ENCODE measurements around the gene NUP54.

Gene NUP54

DNA sequence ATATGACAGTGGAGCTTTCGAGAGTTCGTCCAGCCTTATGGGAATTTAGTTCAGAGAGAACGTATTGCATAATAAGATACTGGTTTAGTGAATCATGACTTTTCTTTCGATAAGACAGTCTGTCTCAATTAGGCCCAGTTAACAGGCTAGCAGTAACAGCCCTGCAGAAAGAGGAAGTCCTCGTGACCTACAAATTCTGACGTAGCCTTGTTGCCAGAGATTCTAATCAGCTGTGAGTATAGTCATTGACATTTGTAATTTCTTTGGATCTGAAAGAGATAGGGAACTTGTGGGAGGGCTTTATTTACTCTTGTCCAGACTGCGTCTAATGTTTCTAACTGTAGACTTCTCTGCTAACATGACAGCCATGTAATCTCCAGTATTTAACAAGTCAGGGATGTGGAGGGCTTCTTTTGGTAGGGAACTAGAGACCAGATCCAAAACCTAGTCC, 57.9 kb downstream of the NUP54 start:
- Histone ChIP-seq H3K27me3 (ENCODE audit: control insufficient read depth, insufficient read depth, low read length) (no peaks in the 10 kb centered on the region), H3K27ac (ENCODE audit: low read length) (no peak overlapping the region), H3K36me3 (ENCODE audit: control insufficient read depth, low read depth, low read length) (no peaks in the 10 kb centered on the region), H3K4me1 (ENCODE audit: control insufficient read depth, low read depth, low read length) (peaks cover 2% of the 10 kb centered on the region), H3K9me3 (ENCODE audit: control insufficient read depth, low read depth, low read length) (no peaks in the 10 kb centered on the region), H3K4me3 (ENCODE audit: low read length) (no peak overlapping the region), H3K9ac (ENCODE audit: low read length) (no peak overlapping the region)

GRCh38 chr4:76088719-76089118, 59.5 kb downstream of the NUP54 start:
- peaks cover 2% of the 10 kb centered on the region for H3K4me1 ChIP-seq (ENCODE audit: control insufficient read depth, low read depth, low read length)
- H3K27ac ChIP-seq (ENCODE audit: low read length) = no peak overlapping the region
- H3K4me3 ChIP-seq (ENCODE audit: low read length) = no peak overlapping the region
- H3K36me3 ChIP-seq (ENCODE audit: control insufficient read depth, low read depth, low read length) = no peaks in the 10 kb centered on the region
- no peak overlapping the region for H3K9ac ChIP-seq (ENCODE audit: low read length)
- no peaks in the 10 kb centered on the region for H3K9me3 ChIP-seq (ENCODE audit: control insufficient read depth, low read depth, low read length)
- H3K27me3 ChIP-seq (ENCODE audit: control insufficient read depth, insufficient read depth, low read length) = no peaks in the 10 kb centered on the region

DNA sequence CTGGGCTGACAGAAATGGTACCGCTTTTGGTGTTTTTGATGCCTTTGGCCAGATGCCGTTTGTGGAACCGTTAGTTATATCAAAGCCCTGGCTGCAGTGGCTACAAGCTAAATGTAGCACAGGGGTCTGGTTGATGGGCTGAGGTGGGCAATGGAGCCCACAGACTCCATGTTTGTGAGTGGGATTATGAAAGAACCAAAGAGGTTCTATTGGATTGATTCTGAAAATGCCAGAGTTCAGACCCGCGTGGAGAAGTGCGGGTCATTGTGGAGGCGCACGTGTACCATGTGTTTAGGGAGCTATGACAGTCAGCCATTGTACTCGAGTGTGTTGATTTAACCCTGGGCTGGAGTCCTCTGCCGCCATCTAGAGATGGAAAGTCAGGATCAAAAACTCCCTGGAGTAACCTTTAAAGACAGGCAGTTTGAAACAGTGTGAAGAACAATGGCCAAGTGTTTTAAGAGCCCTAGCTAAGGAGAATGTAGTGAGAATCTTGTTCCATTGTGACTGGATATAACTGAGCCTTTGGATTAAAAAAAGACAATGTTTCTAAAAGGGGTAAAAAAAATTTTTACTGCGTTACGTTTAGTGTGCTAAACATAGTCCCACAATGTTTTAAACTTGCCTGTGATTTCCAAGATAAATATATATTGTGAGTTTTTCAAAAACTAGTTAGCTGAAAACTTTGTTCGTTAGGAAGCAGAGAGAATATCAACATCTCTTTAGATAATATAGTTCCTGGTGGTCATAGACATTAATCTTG, 61.0 kb downstream of the NUP54 start:
- H3K4me3 ChIP-seq (ENCODE audit: low read length) = peak overlapping the region; percentile 15
- no peak overlapping the region for H3K27ac ChIP-seq (ENCODE audit: low read length)
- no peaks in the 10 kb centered on the region for H3K27me3 ChIP-seq (ENCODE audit: control insufficient read depth, insufficient read depth, low read length)
- peak overlapping the region; percentile 37 for H3K9ac ChIP-seq (ENCODE audit: low read length)
- H3K9me3 ChIP-seq (ENCODE audit: control insufficient read depth, low read depth, low read length) = no peaks in the 10 kb centered on the region
- H3K4me1 ChIP-seq (ENCODE audit: control insufficient read depth, low read depth, low read length) = peaks cover 2% of the 10 kb centered on the region
- no peaks in the 10 kb centered on the region for H3K36me3 ChIP-seq (ENCODE audit: control insufficient read depth, low read depth, low read length)

- Histone ChIP-seq H3K9me3 (ENCODE audit: control insufficient read depth, low read depth, low read length) (no peaks in the 10 kb centered on the region), H3K27me3 (ENCODE audit: control insufficient read depth, insufficient read depth, low read length) (no peaks in the 10 kb centered on the region), H3K36me3 (ENCODE audit: control insufficient read depth, low read depth, low read length) (no peaks in the 10 kb centered on the region), H3K27ac (ENCODE audit: low read length) (no peak overlapping the region), H3K9ac (ENCODE audit: low read length) (no peak overlapping the region), H3K4me1 (ENCODE audit: control insufficient read depth, low read depth, low read length) (peaks cover 2% of the 10 kb centered on the region), H3K4me3 (ENCODE audit: low read length) (no peak overlapping the region)
Observed at GRCh38 chr4:76084542-76084941, 63.7 kb downstream of the NUP54 start.

- no peak overlapping the region for H3K9ac ChIP-seq (ENCODE audit: low read length)
- H3K27ac ChIP-seq (ENCODE audit: low read length) = no peak overlapping the region
- H3K27me3 ChIP-seq (ENCODE audit: control insufficient read depth, insufficient read depth, low read length) = no peaks in the 10 kb centered on the region
- H3K36me3 ChIP-seq (ENCODE audit: control insufficient read depth, low read depth, low read length) = no peaks in the 10 kb centered on the region
- H3K4me1 ChIP-seq (ENCODE audit: control insufficient read depth, low read depth, low read length) = peaks cover 2% of the 10 kb centered on the region
- no peak overlapping the region for H3K4me3 ChIP-seq (ENCODE audit: low read length)
- no peaks in the 10 kb centered on the region for H3K9me3 ChIP-seq (ENCODE audit: control insufficient read depth, low read depth, low read length)
Observed at GRCh38 chr4:76083386-76083988, 64.7 kb downstream of the NUP54 start.

DNA sequence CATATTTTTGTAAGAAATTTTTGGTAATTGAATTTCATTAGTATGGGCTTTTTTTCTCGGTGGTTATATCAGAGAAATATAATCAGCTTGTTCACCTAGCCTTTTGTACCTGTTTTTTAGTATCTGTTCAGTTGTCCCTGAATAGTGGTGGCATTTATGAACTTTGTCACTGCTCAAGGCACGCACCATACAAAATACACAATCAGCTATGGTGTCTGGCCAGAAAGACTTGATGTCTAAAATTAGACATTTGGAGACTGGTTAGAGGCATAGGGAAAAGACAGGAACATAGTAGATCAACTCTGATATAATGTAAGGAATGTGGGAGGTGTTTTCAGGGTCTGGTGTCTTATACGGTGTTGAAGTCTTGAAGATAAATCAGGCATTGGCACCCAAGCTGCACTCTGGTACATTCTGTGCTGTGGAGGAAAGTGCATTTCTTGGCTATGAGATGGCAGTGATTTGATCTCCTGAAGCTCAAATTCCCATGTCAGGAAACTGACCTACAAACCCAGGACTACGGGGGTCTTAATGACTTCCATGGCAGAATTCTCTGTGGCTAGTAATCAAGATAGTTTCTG, 70.1 kb downstream of the NUP54 start:
- no peak overlapping the region for H3K4me3 ChIP-seq (ENCODE audit: low read length)
- H3K27ac ChIP-seq (ENCODE audit: low read length) = no peak overlapping the region
- H3K36me3 ChIP-seq (ENCODE audit: control insufficient read depth, low read depth, low read length) = no peaks in the 10 kb centered on the region
- no peaks in the 10 kb centered on the region for H3K9me3 ChIP-seq (ENCODE audit: control insufficient read depth, low read depth, low read length)
- H3K4me1 ChIP-seq (ENCODE audit: control insufficient read depth, low read depth, low read length) = peaks cover 4% of the 10 kb centered on the region
- H3K9ac ChIP-seq (ENCODE audit: low read length) = no peak overlapping the region
- no peaks in the 10 kb centered on the region for H3K27me3 ChIP-seq (ENCODE audit: control insufficient read depth, insufficient read depth, low read length)

DNA sequence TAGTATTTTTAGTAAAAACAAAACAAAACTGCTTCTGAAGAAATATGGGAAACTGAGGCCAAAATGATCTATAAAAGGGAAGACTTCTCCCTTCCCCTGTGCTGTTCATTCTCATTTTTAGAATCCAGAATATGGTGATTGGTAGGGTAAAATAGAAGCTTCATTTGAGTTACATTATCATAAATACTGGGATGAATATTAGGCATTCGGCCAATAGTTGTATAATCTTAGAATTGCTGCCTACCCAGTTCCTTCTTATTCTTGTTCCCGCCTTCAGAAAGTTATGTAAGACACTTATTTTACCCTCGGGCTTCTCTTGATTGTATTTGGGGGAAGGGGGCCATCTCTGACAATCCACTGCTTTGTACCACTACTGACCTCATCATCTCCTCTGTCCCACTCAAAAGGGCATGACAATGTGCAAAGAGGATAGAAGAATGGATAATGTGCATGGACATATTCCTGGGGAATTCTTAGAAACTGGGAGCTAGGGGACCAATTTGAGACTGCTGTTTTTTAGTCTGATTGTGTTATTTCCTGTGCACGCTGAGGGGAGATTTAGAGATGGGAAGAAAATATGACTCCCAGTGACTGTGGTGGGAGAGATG, 73.1 kb downstream of the NUP54 start:
- Histone ChIP-seq H3K4me1 (ENCODE audit: control insufficient read depth, low read depth, low read length) (peaks cover 18% of the 10 kb centered on the region), H3K9me3 (ENCODE audit: control insufficient read depth, low read depth, low read length) (no peaks in the 10 kb centered on the region), H3K36me3 (ENCODE audit: control insufficient read depth, low read depth, low read length) (no peaks in the 10 kb centered on the region), H3K4me3 (ENCODE audit: low read length) (no peak overlapping the region), H3K27me3 (ENCODE audit: control insufficient read depth, insufficient read depth, low read length) (no peaks in the 10 kb centered on the region), H3K9ac (ENCODE audit: low read length) (no peak overlapping the region), H3K27ac (ENCODE audit: low read length) (no peak overlapping the region)

DNA sequence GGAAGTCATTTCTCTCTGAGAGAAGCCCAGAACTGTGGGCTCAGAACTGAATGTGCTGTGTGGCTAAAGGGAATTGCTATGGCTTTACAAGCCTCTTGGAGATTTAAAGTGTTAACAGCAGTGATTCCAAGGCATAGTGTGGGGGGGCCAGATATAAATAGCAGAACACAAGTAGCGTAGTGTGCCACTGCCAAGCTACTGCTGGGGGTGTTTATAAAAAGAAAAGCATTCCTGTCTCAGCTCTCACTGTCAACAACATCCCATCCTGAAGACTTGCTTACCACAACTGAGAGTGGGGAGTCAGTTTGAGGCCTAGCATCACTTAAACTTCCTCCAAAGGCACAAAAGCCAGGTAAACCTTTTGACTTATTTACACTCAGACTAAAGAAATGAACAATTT, 73.7 kb downstream of the NUP54 start, which contains the start of gene ART3:
Gene ART3 (plus strand): TSS at position 242 of the 400 bp plus-strand sequence. CDS start 1,181 bp downstream, outside the sequence.
- Histone ChIP-seq H3K36me3 (ENCODE audit: control insufficient read depth, low read depth, low read length) (no peaks in the 10 kb centered on the region), H3K27ac (ENCODE audit: low read length) (no peak within 1 kb of the TSS), H3K9ac (ENCODE audit: low read length) (no peak within 1 kb of the TSS), H3K27me3 (ENCODE audit: control insufficient read depth, insufficient read depth, low read length) (no peaks in the 10 kb centered on the region), H3K4me3 (ENCODE audit: low read length) (no peak within 1 kb of the TSS), H3K9me3 (ENCODE audit: control insufficient read depth, low read depth, low read length) (no peaks in the 10 kb centered on the region), H3K4me1 (ENCODE audit: control insufficient read depth, low read depth, low read length) (peaks cover 18% of the 10 kb centered on the region)

DNA sequence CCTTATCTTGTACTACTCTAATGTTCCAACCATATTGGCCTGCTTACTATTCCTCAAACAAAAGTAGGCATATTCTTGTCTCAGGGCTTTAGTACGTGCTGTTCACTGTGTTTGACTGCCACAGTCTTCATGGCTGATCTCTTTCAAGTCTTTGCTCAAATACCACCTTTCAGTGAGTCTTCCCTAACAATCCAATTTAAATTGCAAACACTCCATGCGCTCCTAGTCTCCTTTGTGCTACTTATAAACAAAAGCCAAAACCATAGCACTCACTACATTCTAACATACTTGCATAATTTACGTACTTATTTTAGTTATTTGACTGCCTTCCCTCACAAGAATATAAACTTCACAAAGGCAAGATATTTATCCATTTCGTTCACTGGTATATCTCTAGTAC, 75.4 kb downstream of the NUP54 start:
- H3K27ac ChIP-seq (ENCODE audit: low read length) = peak overlapping the region; percentile 90
- no peaks in the 10 kb centered on the region for H3K36me3 ChIP-seq (ENCODE audit: control insufficient read depth, low read depth, low read length)
- H3K4me3 ChIP-seq (ENCODE audit: low read length) = peak overlapping the region; percentile 35
- H3K4me1 ChIP-seq (ENCODE audit: control insufficient read depth, low read depth, low read length) = peaks cover 18% of the 10 kb centered on the region
- H3K9me3 ChIP-seq (ENCODE audit: control insufficient read depth, low read depth, low read length) = no peaks in the 10 kb centered on the region
- H3K9ac ChIP-seq (ENCODE audit: low read length) = peak overlapping the region; percentile 39
- no peaks in the 10 kb centered on the region for H3K27me3 ChIP-seq (ENCODE audit: control insufficient read depth, insufficient read depth, low read length)

GRCh38 chr4:76067652-76068286, 80.4 kb downstream of the NUP54 start:
- no peaks in the 10 kb centered on the region for H3K27me3 ChIP-seq (ENCODE audit: control insufficient read depth, insufficient read depth, low read length)
- no peaks in the 10 kb centered on the region for H3K36me3 ChIP-seq (ENCODE audit: control insufficient read depth, low read depth, low read length)
- H3K9me3 ChIP-seq (ENCODE audit: control insufficient read depth, low read depth, low read length) = no peaks in the 10 kb centered on the region
- no peak overlapping the region for H3K27ac ChIP-seq (ENCODE audit: low read length)
- H3K4me3 ChIP-seq (ENCODE audit: low read length) = no peak overlapping the region
- no peak overlapping the region for H3K9ac ChIP-seq (ENCODE audit: low read length)
- H3K4me1 ChIP-seq (ENCODE audit: control insufficient read depth, low read depth, low read length) = peaks cover 10% of the 10 kb centered on the region

GRCh38 chr4:76066546-76066945, 81.7 kb downstream of the NUP54 start:
- Histone ChIP-seq H3K4me3 (ENCODE audit: low read length) (no peak overlapping the region), H3K4me1 (ENCODE audit: control insufficient read depth, low read depth, low read length) (peaks cover under 1% of the 10 kb centered on the region), H3K9ac (ENCODE audit: low read length) (no peak overlapping the region), H3K27ac (ENCODE audit: low read length) (no peak overlapping the region), H3K27me3 (ENCODE audit: control insufficient read depth, insufficient read depth, low read length) (no peaks in the 10 kb centered on the region), H3K36me3 (ENCODE audit: control insufficient read depth, low read depth, low read length) (no peaks in the 10 kb centered on the region), H3K9me3 (ENCODE audit: control insufficient read depth, low read depth, low read length) (no peaks in the 10 kb centered on the region)
